Activated CD8-positive, alpha-beta memory T cell treated with anti-CD3 and anti-CD28 coated beads for 48 hours (primary cell): ENCODE measurements around the gene JMJD7.

Experiments used
- DNase-seq, 3 experiments: peaks; one replicate each; pipeline ENCODE4 v3.0.0-alpha.2; 2020; ENCODE audit warnings: low read depth in 2 of 3, low spot score in 2 of 3

JMJD7 gene

DNA sequence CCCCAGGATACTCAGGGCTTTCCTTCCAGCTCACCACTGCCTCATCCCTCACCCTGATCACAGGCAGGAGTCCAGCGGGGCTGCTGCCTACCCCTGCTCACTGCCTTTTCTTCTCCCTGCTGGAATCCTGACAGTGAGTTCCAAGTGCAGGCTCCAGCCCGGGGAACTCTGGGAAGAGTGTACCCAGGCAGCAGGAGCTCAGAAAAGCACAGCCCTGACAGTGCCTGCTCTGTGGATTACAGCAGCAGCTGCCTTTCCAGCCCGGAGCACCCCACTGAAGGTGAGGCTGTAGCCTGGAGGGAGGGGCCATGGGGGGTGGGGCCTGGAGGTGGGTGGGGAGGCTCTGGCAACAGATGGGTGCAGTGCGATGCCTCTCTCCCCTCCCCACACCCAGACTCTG lies 6.1 kb upstream of the JMJD7 start:
- no peak for DNase-seq

DNA sequence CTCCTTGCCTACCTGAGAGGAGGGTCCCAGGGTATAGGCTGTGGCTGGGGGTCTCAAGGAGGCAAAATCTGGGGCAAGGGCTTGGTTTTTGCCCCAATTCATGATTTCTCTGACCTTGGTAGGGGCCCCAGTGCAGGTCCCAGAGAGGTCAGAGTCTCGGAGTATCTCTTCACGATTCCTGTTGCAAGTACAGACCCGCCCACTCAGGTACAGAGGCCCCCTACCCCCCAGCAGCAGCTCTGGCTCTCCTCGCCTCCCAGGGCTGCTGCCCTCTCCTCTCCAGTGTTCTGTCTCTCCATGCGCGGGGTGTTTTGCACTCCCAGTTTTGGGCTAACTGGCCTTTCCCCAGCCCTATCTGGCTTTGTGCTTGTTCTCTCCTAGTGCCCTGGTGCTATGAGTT lies 5.4 kb upstream of the JMJD7 start:
- no peak for DNase-seq

DNA sequence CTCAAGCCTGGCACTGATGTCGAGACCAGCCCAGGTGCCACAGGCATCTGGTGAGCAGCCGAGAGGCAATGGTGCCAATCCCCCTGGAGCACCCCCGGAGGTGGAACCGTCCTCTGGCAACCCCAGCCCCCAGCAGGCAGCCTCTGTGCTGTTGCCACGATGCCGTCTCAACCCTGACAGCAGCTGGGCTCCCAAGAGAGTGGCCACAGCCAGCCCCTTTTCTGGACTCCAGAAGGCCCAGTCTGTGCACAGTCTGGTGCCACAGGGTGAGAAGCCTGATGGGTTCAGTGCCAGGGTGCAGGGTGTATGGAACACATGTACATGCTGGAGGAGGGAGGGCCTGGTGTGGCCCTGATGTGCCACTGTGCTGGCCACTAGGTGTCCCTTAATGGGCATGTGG lies 4.9 kb upstream of the JMJD7 start:
- no peak for DNase-seq

DNA sequence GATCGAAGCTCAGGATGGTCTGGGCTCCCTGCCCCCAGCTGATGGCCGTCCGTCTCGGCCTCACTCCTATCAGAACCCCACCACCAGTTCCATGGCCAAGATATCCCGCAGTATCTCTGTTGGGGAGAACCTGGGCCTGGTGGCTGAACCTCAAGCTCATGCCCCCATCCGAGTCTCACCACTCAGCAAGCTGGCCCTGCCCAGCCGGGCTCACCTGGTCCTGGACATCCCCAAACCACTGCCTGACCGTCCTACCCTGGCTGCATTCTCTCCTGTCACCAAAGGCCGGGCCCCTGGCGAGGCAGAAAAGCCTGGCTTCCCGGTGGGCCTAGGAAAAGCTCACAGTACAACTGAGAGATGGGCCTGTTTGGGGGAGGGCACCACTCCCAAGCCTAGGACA lies 4.4 kb upstream of the JMJD7 start:
- DNase-seq: no peak

DNA sequence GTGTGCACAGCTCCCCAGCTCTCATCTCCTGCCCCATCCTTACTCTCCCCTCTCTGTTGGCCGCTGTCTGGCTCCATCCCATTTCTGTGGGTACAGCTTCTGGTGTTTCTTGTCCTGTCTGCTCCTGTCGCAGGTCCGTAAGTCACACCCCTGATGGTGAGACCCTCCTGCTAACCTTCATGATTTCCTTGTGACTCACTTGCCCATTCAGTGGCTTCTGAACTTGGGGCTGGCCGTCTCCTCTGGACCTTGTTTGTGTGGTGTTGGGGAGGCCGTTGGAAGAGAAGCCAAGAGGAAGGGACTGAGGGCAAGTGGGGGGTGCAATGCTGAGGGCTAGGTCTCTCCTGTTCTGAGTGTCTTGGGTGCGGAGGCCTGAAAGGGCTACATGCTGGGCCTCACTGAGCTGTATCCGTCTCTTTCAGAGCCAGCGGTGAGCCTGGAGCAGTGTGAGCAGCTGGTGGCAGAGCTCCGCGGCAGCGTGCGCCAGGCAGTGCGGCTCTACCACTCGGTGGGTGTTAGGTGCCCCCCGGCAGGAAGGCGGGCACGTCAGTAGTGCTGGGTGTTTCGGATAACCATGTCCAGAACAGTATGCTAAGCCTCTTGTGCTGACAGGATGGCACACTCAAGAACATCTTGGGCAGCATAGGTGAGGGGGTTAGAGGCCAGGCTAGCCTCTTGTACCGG lies 3.7 kb upstream of the JMJD7 start:
- no peak for DNase-seq

DNA sequence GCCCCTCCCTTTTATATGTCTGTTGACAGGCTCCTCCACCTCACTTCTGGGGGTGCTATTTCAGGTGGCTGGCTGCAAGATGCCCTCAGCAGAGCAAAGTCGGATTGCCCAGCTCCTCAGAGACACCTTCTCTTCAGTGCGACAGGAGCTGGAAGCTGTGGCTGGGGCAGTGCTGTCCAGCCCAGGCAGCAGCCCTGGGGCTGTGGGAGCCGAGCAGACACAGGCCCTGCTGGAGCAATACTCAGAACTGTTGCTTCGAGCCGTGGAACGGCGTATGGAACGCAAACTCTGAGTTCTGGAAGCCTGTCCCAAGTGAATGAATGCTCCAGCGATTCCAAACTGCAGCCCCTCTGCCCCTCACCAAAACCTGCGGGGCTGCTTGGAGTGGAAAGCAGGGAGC lies 2.7 kb upstream of the JMJD7 start:
- no peak for DNase-seq

DNA sequence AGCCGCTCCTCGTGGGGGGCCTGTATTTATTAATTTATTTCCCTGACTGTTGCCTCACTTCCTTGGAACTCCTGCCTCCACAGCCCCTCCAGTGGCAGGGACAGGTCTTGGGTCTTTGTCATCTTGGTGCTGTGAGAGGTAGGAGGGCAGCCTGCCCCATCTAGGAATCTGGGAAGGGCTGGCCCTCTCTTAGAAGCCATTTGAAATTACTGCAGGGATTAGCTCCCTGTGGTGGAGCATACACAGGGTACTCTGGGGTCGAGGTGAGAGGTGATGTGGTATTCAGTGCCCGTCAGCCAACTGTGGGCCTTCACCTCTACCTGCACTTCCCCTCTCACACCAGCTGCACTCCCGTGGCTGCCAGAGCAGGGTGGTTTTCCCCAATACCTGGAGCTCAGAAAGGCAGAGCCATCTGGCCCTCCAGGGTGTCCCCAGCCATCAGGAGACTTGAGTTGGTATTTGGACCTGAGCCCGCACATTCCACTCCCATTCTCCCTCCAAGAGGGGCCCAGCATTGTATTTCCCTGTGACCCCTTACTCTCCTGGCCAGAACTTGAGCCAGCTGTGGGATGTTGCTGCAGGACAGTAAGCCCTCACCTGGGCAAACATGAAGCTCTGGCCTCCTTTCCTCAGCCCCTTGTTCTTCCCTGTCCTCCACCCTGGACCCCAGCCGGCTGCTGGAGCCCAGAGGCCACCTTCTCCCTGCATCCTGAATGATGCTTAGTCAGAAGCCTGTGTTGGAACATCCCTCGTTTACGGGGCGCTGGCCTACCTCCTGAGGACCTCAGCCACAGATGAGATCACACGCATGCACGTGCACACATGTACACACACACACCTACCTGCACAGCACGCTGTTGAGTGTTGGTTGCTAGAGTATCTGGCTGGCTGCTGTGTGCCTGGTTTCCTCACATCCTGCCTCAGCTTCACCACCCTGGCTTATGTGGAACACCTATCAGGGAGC lies 2.0 kb upstream of the JMJD7 start:
- no peak for DNase-seq

DNA sequence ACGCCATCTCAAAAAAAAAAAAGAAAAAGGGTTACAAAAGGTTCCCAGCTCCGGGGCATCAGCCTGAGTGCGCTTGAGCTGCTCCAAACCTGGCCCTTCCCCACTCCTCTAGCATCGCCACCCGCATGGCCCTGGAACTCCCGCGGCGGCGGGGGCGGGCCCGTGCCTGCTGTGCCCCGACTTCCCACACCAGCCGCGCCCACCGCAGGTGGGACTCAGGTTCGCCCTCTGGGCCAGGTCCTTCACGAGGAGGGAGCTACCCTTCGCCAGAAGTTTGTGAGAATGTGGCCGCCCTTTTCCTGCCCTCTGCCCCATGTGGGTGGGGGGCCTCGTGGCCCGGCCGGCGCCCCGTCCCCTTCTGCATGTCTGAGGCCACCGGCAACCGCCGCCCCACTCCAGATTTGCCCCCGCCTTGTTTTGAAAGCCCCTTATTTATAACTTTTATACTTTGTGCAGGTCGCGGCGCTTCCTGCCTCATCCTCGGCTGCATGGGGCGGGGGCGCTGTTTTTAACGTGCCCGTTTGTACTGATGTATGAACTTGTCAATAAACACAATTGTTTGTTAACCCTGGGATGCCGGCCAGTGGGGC lies 507 bp upstream of the JMJD7 start:
- DNase-seq: no peak

DNA sequence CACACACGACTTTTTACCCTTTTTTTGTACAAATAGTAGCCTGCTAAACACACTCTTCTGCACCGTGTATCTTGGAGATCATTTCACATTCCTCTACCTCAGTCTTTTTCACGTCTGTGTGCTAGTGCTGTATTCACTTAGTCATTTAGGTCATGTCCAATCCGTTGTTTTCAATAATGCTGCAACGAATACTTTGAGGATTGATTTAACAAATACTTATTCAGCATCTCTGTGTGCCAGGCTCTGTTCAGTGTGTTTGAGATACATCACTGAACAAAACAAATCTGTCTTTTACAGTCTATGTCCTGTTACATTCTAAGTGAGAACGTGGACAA lies 882 bp downstream of the JMJD7 start:
- no peak for DNase-seq

DNA sequence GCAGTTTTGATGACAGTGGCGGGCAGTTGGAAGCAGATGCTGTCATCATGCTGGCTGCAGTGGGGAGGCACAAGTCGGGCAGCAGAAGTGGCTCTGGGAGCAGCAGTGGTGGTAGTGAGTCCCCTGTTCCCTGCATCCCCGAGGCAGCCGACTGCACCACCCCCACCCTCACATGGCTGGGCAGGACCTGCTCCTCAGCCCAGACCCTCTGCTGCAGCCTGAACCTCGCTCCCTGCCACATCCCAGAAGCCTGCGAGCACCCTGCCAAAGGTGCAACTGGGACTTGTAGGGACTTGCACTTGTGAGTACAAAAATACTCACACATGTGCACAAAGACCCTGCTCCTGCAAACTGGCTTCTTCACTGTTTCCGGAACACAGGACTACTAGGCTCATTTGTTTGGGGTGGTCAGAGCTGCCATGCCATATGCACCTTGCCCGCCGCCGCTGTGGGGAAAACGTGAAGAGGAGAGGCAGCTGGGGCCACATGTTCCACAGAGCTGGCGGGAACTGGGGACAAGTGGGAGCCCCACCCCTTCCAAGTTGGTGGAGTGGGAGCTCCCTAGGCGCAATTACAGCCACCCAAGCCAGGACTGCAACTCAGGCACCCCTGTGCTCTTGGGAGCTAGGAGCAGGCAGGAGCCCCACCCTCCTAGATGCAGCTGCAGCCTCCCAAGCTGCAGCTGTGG lies 2.2 kb downstream of the JMJD7 start:
- DNase-seq: no peak

DNA sequence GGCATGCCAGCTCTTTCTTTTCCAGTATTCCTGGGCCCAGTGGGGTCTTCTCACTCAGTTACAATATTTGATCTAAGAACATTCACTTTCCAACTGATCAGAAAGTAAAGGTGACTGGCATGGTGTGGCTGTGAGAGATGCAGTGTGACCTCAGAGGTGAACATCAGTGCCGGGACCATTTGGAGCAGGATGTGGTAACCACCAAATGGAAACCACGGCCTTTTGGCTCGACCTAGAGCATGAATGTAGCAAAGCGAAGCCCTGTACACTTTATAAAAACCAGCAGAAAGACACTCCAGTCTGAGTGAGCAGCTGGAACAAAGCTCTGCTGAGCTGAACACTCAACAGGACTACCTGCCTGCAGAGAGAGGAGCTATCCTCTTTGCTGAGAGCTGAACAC lies 3.4 kb downstream of the JMJD7 start:
- DNase-seq: peak in 1 of 3 experiments; percentile 24

DNA sequence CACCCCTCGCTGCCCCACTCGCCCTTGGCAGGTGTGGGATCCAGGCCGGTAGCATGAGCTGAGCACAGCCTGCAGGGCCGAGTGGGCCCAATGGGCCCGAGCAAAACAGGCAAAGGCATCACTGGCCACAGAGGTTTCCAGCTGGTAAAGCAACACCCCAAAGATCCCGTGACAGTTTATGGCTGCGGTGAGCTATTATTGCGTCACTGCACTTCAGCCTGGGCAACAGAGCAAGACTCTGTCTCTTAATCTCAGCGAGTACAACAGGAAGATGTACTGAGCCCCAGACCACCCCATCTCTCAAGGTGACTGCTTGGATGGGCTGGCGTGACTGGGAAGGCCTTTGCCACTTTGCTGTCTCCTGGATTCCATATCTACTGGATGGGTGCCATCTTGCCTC lies 4.3 kb downstream of the JMJD7 start:
- DNase-seq: no peak

DNA sequence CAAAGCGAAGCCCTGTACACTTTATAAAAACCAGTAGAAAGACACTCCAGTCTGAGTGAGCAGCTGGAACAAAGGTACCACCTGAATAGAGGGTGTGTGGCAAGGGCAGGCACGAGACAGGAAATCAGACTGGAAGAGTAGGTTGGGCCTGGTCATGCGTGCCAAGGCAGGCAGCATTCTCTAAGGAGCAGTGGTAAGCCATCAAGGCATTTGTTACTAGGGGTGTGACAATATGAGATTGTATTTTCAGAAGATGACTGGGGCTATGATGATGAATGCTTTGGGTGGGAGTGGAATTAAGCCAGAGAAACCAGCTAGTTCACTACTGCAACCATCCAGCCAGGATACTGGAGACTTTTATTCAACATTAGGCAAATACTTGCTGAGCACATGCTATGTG lies 5.0 kb downstream of the JMJD7 start:
- no peak for DNase-seq

DNA sequence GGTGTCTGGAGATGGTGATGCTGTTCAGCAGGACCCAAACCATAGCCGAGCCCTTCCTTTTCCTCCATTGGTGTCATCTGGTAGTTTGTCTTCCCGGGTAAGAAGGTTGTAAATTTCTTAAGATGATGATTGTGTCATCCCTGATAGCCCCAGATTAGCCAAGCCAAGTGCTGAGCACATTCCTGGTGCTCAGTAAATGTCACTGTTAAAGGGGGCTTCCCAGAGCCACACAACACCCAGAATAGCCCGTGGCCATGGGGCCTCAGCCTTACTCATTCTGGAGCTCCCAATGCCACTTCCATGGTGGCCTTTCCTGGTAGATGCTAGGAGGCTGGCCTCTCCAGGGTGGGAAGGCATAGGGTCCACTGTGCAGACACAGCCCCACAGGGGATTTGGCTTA lies 6.2 kb downstream of the JMJD7 start:
- DNase-seq: no peak

DNA sequence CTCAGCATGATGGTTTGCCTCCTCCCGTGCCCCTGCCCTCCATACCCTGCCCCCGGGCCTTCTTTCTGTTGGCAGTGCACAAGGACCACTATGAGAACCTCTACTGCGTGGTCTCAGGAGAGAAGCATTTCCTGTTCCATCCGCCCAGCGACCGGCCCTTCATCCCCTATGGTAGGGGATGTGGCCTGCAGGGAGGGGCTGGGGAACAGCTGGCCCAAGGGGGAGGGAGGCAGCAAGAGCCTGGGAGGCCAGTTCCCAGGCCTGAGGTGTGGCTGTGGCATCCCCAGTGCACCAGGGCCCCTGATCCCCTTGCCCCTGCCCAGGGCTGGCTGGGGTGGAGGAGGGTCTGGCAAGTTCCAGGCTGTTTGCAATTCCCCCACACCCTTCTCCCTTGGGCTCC lies 8.2 kb downstream of the JMJD7 start:
- no peak for DNase-seq

DNA sequence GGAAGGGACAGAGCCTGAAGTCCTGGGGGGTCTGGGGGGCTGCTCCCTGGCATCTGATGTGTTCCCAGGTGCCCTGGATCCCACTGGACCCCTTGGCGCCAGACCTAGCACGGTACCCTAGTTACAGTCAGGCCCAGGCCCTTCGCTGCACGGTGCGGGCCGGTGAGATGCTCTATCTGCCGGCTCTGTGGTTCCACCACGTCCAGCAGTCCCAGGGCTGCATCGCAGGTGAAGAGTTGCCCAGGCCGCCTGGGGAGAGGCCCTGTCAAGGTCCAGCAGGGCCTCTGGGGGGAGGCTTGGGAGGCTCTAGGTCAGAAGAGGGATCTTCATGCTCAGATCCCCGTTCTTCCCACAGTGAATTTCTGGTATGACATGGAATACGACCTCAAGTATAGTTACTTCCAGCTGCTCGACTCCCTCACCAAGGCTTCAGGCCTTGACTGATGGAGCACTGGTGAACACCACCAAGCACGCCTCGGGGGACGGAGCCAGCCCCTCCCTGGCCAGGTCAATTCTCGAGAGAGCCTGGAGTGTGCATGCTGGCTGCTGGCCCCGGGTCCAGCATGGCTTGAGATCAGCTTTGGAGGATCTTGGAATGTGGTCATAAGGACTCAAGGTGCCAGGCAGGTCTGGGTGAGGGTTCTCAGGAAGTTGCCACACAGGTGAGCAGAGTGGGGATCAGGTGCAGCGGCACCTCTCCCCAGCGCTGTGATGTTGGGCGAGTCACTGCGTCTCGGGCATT lies 9.0 kb downstream of the JMJD7 start:
- DNase-seq: no peak

DNA sequence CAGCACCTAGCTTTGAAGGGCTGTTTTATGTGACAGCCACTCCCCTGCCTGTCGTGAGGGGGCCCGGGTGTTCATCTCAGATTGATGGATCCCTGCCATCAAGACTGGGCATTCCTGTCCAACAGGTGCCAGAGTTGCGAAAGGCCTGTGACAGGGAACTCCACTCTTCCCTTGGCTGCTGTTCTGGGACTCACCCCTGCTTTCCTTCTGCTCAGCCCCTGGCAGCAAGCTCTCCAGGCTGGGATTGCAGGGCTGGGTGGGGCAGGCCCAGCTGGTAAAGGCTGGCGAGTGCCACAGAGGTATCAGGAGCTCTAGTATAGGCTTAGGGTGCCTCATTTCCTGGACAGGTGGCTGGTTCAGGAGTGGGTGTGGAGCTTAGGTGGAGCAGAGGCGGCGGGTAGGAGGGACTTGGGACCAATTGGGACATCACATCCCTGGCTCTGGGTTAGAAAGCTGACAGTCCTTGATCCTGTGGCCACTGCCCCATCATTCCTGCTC lies 10.6 kb downstream of the JMJD7 start, which contains the start of gene PLA2G4B:
PLA2G4B (plus strand) TSS at position 448 of the 498 bp plus-strand sequence. CDS start 67 bp downstream, outside the sequence.
- DNase-seq: no peak

DNA sequence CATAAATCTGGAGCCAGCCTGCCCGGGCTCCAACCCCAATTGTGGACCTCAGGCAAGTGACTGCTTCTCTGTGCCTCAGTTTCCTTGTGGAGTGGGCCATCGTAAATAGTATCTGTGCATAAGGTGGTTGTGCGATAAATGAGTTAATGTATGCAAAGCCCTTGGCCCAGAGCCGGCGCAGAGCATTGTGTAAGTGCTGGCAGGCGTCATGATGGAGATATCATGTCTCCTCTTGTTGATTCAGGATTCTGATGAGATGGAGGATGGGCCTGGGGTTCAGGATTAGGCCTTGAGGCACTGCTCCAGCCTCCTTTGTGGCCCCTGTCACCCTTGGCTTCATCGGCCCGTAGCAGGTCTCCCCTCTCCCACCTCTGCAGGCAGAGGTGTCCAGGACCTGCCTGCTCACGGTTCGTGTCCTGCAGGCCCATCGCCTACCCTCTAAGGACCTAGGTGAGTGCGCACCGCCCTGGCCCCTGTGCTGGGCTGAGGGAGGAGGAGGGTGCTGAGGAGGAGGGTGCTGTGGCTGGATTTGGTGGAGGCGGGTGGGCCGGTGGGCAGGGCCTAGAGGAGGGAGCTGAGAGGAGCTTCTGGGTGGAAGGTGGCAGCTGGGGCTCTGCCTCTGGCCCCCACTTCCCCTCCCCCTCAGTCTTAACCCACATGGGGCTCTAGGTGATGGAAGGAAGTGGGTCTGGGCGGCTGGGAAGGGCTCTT lies 12.0 kb downstream of the JMJD7 start:
- DNase-seq: no peak

DNA sequence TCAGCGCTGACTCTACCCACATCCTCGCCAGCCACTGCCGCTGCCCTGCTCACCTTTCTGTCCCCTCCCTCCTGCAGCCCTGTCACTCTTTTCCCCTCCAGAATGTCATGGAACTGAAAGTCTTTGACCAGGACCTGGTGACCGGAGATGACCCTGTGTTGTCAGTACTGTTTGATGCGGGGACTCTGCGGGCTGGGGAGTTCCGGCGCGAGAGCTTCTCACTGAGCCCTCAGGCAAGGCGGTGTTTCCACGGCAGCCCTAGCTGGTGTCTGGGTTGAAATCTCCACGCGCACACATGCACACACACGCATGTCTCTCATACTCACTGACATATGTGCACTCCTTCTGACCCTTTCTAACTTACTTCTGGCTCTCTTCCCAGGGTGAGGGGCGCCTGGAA lies 12.8 kb downstream of the JMJD7 start:
- no peak for DNase-seq

DNA sequence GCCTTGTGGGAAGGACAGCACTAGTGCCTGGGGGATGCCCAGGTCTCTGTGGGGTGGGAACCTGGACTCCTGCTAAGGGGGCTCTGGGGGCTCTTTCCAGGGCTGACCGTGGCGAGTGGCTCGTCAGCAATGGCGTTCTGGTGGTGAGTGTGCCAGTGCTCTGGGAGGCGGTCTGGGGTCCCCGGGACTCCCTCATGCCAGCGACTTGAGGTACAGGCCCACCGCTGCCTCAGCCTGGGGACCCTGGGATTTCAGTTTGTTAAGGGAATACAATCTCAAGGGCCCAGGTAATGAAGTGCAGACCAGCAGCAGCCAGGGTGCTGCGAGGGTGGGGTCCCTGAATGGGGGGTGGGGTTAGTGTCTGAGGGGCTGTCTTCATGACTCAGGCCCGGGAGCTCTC lies 13.2 kb downstream of the JMJD7 start:
- no peak for DNase-seq
